ENCODE measurements around the gene CBFB. TPM values are rescaled to one million over a fixed set of nuclear protein-coding genes. Genes with fewer than 3 reads are reported as not detected.
"Not testable (repeated sequence)": the region's sequence is repeated elsewhere in the genome, so short reads cannot be mapped to it uniquely, and the experiment has no call there.

The CBFB gene
- total RNA-seq: 55.7 TPM

- DNase-seq (ENCODE audit: low read depth in 2 of 3, low spot score in 2 of 3): peak; percentile 93 to 96 (median 95)
Observed at GRCh38 chr16:67028696-67029253, at the start of gene CBFB. Gene CBFB, plus strand, starts transcription at chr16:67029149. Its CDS starts 259 bp downstream, at chr16:67029408.

GRCh38 chr16:66983033-66983432 lies 45.9 kb upstream of the CBFB start:
- no peak for DNase-seq (ENCODE audit: low read depth in 2 of 3, low spot score in 2 of 3)

- DNase-seq (ENCODE audit: low read depth in 2 of 3, low spot score in 2 of 3): no peak
Observed at GRCh38 chr16:66984892-66985311, 44.0 kb upstream of the CBFB start.

GRCh38 chr16:66986559-66986958 lies 42.4 kb upstream of the CBFB start:
- no peak for DNase-seq (ENCODE audit: low read depth in 2 of 3, low spot score in 2 of 3)

- DNase-seq (ENCODE audit: low read depth in 2 of 3, low spot score in 2 of 3): no peak
Observed at GRCh38 chr16:66988197-66988788, 40.7 kb upstream of the CBFB start, which contains the start of gene CES4A. Gene CES4A, plus strand, starts transcription at chr16:66988589. Its CDS starts 184 bp downstream, at chr16:66988773.

GRCh38 chr16:66991545-66992077 lies 37.3 kb upstream of the CBFB start:
- DNase-seq (ENCODE audit: low read depth in 2 of 3, low spot score in 2 of 3): no peak

- not testable (repeated sequence) for DNase-seq (ENCODE audit: low read depth in 2 of 3, low spot score in 2 of 3)
Observed at GRCh38 chr16:66993558-66993957, 35.4 kb upstream of the CBFB start.

- no peak for DNase-seq (ENCODE audit: low read depth in 2 of 3, low spot score in 2 of 3)
Observed at GRCh38 chr16:66996324-66996982, 32.5 kb upstream of the CBFB start.

GRCh38 chr16:66996983-66997358 lies 32.0 kb upstream of the CBFB start:
- no peak for DNase-seq (ENCODE audit: low read depth in 2 of 3, low spot score in 2 of 3)

GRCh38 chr16:67000384-67001351 lies 28.3 kb upstream of the CBFB start:
- DNase-seq (ENCODE audit: low read depth in 2 of 3, low spot score in 2 of 3): peak; percentile 40 to 52 (median 44)

- no peak for DNase-seq (ENCODE audit: low read depth in 2 of 3, low spot score in 2 of 3)
Observed at GRCh38 chr16:67001726-67002125, 27.2 kb upstream of the CBFB start.

- no peak for DNase-seq (ENCODE audit: low read depth in 2 of 3, low spot score in 2 of 3)
Observed at GRCh38 chr16:67006930-67007658, 21.9 kb upstream of the CBFB start.

GRCh38 chr16:67009158-67009557 lies 19.8 kb upstream of the CBFB start:
- no peak for DNase-seq (ENCODE audit: low read depth in 2 of 3, low spot score in 2 of 3)

GRCh38 chr16:67011274-67011673 lies 17.7 kb upstream of the CBFB start:
- DNase-seq (ENCODE audit: low read depth in 2 of 3, low spot score in 2 of 3): no peak

GRCh38 chr16:67013233-67013822 lies 15.6 kb upstream of the CBFB start:
- no peak for DNase-seq (ENCODE audit: low read depth in 2 of 3, low spot score in 2 of 3)

GRCh38 chr16:67013823-67014633 lies 14.9 kb upstream of the CBFB start:
- peak; percentile 28 to 68 (median 64) for DNase-seq (ENCODE audit: low read depth in 2 of 3, low spot score in 2 of 3)

- DNase-seq (ENCODE audit: low read depth in 2 of 3, low spot score in 2 of 3): no peak
Observed at GRCh38 chr16:67014634-67015312, 14.2 kb upstream of the CBFB start.

GRCh38 chr16:67015313-67015731 lies 13.6 kb upstream of the CBFB start:
- peak in 1 of 3 donors; percentile 22 for DNase-seq (ENCODE audit: low read depth in 2 of 3, low spot score in 2 of 3)

All from hematopoietic multipotent progenitor cell (in vitro differentiated cells).